GM21390 (cell line): ENCODE data around the gene ANKS6.

Experiments
- ATAC-seq: cut with Tn5 transposase; IDR thresholded peaks from one replicate; pipeline ENCODE4 v1.9.1; 2021; ENCODE audit not compliant: unreplicated experiment

ANKS6 gene

DNA sequence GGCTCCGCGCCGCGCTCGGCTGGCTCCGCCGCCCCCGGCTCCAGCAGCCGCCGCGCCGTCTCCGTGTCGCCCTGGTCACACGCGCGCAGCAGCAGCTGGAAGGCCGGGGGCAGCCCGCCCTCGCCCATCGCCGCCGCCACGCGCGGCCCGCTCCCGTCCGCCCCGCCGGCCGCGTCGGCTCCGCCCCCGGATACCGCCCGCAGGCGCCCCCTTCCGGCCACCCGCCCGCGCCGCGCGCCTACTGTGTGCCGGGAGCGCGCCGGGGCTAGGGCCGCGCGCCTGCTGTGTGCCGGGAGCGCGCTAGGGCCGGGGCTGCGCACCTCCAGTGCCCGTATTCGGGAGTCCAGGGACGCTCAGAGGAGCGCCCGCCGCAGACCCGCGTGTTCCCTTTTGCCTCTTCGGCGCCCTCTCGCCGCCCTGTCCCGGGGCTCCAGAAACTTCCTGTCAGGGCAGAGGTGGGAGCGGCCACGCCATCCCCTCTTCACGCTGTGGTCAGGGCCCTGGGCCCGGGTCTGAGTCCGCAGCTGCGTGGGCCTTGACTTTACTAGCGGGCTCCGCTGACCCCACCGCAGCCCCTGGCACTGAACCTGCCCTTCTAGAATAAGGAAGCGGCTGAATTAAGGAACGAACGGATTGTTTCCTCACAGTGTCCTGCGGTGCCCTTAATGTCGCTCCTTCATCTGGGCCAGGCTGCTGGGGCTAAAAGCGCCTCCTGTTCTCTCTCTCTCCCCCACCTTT, at the start of gene ANKS6:
TSS of gene ANKS6 (minus strand) at position 192 of the 738 bp plus-strand sequence. CDS start at position 128, 64 bp downstream.
- ATAC-seq: peak; percentile 85

DNA sequence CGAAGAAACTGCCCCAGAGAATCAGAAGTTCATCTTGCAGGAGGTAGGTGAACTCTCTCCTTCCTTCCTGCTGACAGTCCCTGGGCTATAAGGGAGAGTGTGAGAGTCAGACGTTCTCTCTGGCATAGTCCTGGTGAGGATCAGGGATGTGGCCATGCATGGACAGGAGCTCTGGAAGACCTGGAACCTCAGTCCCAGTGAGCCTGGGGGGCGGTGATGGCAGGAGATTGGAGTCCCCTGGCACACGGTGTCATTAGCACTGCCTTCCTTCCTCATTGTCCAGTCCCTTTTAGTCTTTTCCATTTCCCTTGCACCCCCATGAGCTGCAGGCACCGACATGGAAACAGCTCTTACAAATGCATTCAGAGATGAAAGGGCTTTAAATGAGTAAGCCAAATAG, 49.7 kb upstream of the ANKS6 start:
- no peak for ATAC-seq

GRCh38 chr9:98842510-98842909, 46.2 kb upstream of the ANKS6 start:
- no peak for ATAC-seq

- no peak for ATAC-seq
These were observed 43.4 kb upstream of the ANKS6 start for GRCh38 chr9:98839724-98840123.

DNA sequence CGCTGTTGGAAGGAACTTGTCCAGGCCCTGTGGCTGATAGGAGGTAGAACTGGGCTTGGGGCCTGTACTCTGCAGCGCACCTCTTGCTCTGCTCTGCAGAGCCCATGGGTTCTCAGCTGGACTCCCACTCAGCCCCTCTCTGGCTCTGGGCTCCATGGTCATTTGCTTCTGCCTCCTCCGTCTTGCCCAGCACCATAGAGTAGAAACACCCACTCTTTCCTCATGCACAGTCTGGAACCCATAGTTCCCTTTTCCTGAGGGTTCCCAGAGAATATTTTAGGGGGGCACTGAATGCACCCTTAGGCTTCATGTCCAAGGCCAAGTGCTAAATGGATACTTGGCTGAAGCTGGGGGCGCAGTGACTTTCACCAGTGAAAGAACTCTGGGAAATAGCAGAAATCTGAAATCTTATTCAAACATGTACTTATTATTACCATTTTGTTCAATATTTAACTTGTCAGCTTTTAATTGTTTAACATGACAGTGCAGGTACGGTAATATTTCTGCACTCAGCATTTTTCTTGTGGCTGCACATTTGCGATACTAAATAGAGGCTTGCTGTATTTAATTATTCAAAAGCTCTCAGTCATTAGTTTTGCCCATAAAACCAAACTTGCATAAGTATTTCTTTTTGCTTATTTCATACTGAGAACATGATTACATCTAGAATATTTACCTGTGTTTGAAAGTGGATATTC, 42.7 kb upstream of the ANKS6 start:
- ATAC-seq: no peak

- ATAC-seq: no peak
These were observed 42.0 kb upstream of the ANKS6 start for GRCh38 chr9:98838155-98838867.

DNA sequence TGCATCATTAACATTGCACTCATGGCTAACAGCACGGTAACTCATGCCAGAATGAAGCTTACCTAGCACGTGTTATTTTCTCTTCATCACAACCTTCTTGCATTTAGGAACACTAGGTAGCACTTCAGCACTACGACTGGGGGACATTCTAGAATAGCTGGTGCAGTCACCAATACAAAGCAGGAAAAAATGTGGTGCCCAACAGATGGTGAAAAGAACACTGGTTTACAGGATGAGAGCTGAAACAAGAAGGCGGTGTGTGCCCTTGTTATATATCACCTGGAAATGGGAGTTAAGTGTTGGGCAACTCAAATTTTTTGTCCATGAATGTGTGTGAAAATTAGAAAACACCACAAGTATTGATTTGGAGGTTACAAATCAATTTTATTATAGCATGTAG, 41.2 kb upstream of the ANKS6 start:
- no peak for ATAC-seq

DNA sequence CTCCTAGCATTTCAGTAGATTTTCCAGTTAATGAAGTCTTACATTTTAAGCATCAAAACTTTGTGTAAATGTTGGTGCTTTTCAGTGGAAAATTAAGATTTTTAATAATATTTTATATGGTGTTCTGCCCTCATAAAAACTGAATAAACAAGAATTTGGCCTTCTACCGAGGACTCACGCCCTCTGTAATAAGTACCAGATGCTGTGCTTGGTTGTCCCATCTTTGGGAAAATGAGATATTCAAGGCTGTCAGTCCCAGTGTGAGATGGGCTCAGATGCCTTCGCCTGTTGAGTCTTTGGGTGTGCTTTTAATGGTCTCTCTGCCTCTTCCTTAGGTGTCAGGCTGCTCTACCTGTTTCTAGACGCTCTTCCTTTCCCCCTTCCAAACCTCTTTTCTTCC, 39.9 kb upstream of the ANKS6 start:
- ATAC-seq: no peak

GRCh38 chr9:98834386-98834785, 38.0 kb upstream of the ANKS6 start:
- no peak for ATAC-seq

- no peak for ATAC-seq
These were observed 37.0 kb upstream of the ANKS6 start for GRCh38 chr9:98833090-98833956.

DNA sequence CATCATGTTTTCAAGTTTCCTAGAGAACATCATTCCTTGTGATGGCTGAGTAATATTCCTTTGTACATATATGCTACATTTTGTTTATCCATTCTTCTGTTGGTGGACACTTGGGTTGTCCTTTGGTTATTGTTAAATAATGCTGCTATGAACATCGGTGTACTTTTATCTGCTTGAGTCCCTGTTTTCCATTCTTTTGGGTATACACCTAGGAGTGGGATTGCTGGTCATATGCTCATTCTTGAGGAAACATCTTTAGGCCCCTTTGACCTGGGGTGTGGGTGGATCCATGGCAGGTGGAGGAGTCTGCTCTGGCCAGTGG, 36.4 kb upstream of the ANKS6 start:
- ATAC-seq: no peak

DNA sequence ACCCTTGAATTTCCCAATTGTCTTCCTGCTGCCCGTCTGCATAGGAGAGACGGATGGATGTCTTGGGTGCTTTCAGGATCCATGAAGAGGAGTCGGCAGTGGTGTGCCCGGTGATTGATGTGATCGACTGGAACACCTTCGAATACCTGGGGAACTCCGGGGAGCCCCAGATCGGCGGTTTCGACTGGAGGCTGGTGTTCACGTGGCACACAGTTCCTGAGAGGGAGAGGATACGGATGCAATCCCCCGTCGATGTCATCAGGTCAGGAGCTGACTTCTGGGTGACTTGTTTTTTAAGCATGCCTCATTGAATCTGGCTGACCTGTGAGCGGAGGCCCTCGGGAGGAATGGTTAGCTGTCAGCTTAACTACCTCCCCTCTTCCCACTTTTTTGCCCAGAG, 35.3 kb upstream of the ANKS6 start:
- no peak for ATAC-seq

GRCh38 chr9:98830554-98830953, 34.2 kb upstream of the ANKS6 start:
- ATAC-seq: no peak

- no peak for ATAC-seq
These were observed 33.4 kb upstream of the ANKS6 start for GRCh38 chr9:98829766-98830165.

DNA sequence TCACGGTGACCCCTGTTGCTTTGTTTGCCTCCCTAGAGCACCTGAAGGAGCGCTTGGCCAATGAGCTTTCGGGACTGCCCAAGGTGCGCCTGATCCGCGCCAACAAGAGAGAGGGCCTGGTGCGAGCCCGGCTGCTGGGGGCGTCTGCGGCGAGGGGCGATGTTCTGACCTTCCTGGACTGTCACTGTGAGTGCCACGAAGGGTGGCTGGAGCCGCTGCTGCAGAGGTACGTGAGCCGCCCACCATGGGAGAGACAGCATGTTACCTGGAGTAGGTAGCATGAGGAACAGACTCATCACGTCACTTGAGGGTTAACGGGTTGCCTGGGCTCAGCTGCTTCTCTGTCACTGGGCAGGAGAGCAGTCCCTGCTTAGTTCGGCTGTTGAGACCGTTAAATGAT, 30.4 kb upstream of the ANKS6 start:
- no peak for ATAC-seq

DNA sequence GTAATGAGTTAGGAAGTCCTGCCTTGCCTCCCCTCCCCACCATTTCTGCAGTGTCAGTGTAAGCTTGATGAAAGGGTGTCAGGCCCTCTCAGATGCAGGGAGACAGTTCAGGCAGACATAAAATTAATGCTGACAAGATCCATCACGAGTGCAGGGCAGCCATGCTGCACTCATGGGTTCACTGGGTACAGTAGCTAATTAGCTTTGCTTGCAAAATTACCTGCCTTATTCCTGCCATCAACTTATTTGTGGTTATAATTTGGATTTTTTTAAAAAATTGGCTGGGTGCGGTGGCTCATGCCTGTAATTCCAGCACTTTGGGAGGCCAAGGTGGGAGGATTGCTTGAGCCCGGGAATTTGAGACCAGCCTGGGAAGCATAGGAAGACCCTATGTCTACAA, 29.1 kb upstream of the ANKS6 start:
- no peak for ATAC-seq

GRCh38 chr9:98823666-98824334, 27.4 kb upstream of the ANKS6 start:
- ATAC-seq: no peak

DNA sequence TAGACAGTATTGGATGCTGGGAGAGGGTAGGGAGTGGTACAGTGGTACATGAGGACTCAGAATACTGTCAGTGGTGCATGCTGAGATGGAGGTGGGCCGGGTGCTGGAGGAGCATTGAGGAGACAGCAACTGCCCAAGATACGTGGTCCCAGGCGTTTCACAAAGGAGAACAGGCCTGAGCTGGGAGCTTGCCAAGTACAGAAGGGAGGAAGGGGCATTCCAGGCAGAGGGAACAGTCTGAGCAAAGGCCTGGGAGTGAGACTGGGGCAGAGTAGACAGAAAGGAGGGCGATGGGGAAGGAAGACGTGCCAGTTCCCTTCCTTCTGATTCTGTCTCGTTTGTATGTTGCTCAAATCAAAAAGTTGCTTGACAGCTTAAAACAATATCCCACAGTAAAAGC, 26.3 kb upstream of the ANKS6 start:
- no peak for ATAC-seq

DNA sequence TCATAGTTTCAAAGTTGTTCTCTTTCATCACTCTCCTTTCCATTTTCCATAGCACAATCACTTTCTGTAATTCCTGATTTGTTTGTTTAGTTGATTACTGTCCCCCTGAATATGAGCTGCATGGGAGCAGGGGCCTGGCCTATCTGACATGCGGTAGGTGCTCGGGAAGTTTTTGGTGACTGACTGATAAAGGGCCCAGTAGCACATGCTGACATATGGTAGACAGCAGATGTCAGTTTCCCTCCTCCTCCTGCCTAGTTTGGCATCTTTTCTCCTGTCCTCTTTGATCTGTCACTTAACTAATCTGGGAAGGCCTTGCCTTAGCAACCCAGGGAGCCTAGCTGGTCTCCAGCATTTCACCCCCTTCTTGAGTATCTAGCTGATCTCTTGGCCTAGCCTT, 25.5 kb upstream of the ANKS6 start:
- no peak for ATAC-seq

GRCh38 chr9:98819231-98819630, 22.9 kb upstream of the ANKS6 start:
- no peak for ATAC-seq

- no peak for ATAC-seq
These were observed 22.4 kb upstream of the ANKS6 start for GRCh38 chr9:98818764-98819163.
